Left ventricle myocardium inferior (tissue), 1 donor: Measurements from ENCODE around the gene B4GALT2. TPM values are rescaled to one million over a fixed set of nuclear protein-coding genes. Genes with fewer than 3 reads are reported as not detected.

Experiments
- total RNA-seq: library from RNA; stranded (reverse); fragmentation: NEBNext Ultra II Directional; extraction: Animal tissue kit (Norgen Biotek cat#: 25700); gene quantifications from one replicate; pipeline ENCODE4 v1.2.1, GENCODE V29; 2021
- donor health status: DM: no; HTN: yes; CAD: no; lungs with severe emphysema.

The B4GALT2 gene
- total RNA-seq, 1 donor from 2014 or later = 40.3 TPM

Other genes starting within 250 kb of the B4GALT2 start
- 0.14 TPM for gene ARTN, start 45.4 kb upstream of the B4GALT2 start, total RNA-seq
- 57.4 TPM for gene IPO13, start 32.3 kb upstream of the B4GALT2 start, total RNA-seq
- 18.2 TPM for gene DPH2, start 9.2 kb upstream of the B4GALT2 start, total RNA-seq
- 80.6 TPM for gene ATP6V0B, start 4.2 kb upstream of the B4GALT2 start, total RNA-seq
- 1.4 TPM for gene CCDC24, start 12.4 kb downstream of the B4GALT2 start, total RNA-seq
- gene SLC6A9, start 52.3 kb downstream of the B4GALT2 start, total RNA-seq = 1.2 TPM
- not detected for gene KLF17, start 139.6 kb downstream of the B4GALT2 start, total RNA-seq
- gene KLF18, start 162.4 kb downstream of the B4GALT2 start, total RNA-seq = not detected
- gene DMAP1, start 234.3 kb downstream of the B4GALT2 start, total RNA-seq = 26.7 TPM